Activated gamma-delta T cell treated with Interleukin-2 at 50 U/mL for 16 hours (primary cell): Measurements from ENCODE around the gene METTL1.

Source experiments
- DNase-seq: peaks from one replicate; pipeline ENCODE4 v3.0.0-alpha.2; 2020

Gene METTL1

GRCh38 chr12:57751788-57752667 is 19.9 kb downstream of the METTL1 start, which contains the start of gene CDK4:
Gene CDK4, minus strand, starts transcription at chr12:57752310. Its CDS starts 593 bp downstream, at chr12:57751717.
- peak; percentile 98 for DNase-seq

- DNase-seq: no peak
Measured at GRCh38 chr12:57751432-57751787, 20.5 kb downstream of the METTL1 start.

GRCh38 chr12:57750561-57751431 is 21.1 kb downstream of the METTL1 start:
- DNase-seq: no peak

GRCh38 chr12:57749061-57749460 is 22.8 kb downstream of the METTL1 start:
- DNase-seq: no peak

DNA sequence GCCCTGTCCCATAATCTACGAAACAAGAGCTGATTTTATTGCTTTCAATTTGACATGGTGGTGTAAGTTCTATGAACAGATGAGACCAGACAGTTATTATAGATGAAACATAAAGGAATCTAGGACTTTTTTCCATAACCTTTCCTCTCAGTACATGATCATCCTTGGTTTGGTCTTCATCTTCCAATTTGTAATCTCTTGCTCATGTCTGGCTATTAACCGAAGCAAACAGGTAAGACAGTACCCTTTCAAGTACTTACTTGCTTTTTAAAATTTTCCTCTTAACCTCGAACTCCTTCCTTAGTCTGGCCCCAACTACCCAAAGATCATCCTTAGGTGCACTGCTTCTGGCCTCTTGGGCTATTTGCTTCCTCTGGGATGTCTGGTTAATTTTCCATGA is 25.9 kb downstream of the METTL1 start:
- no peak for DNase-seq

GRCh38 chr12:57745485-57745881 is 26.4 kb downstream of the METTL1 start:
- DNase-seq: no peak

DNA sequence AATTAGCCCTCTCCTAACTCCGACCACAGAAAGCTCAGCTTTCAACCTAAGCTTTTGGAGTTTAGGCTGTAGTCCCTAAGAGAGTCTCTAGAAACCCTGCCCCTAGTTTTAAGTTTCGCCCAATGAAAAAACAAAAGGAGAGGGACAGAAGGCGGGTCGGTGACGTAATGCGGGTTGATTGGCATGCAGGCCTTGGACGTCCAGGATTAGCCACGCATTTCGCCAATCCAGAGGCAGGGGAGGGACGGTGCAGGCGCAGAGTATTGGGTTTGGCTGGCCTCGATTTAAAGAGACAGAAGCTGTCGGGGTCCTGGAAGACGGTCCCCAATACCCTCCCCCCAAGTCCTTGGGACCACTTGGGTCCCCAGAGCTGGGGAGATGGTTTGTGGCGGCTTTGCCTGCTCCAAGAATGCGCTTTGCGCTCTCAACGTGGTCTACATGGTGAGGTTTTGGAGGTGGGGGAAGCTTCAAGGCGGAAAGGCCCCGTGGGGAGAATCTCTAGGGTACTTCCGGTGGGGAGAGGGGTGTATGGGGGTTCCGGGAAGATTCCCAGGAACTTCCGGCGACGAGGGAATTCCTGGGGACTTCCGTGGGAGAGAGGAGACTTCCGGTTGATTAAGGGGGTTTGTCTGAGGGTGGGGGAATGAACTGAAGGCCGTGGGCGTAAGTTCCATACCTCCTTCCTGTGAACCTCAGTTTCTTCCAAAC is 27.0 kb downstream of the METTL1 start, which contains the start of gene TSPAN31:
Gene TSPAN31, plus strand, starts transcription at position 263 of the 708 bp plus-strand sequence. Its CDS starts 116 bp downstream, at position 379.
- DNase-seq: peak; percentile 93

DNA sequence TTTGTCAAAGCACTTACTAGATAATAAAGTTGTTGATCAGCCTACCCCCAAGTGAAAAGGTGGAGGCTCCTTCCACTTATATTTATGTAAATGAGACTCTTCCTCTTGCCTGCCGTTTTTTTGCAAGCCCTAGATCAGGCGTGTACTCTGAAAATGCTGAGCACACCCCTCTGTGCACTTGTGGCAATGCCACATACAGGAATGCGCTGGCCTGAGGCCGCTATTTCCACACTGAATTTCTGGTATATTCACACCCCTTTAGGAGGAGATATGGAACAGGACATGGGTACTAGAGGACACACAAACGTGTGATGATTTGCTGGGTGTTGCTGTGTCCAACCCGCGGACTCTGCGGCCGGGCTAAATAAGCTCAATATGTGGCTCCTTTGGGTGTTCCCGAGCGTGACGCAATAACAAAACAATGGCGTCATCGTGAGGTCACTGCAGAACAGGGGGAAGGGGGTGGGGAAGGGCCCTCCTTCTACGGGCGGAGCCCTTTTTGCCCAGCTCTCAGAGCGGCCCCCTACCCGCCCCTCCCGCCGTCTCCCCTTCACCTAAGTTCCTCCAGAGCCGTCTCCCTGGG is 27.6 kb downstream of the METTL1 start:
- peak; percentile 54 for DNase-seq

- DNase-seq: no peak
Measured at GRCh38 chr12:57743769-57744168, 28.1 kb downstream of the METTL1 start.

DNA sequence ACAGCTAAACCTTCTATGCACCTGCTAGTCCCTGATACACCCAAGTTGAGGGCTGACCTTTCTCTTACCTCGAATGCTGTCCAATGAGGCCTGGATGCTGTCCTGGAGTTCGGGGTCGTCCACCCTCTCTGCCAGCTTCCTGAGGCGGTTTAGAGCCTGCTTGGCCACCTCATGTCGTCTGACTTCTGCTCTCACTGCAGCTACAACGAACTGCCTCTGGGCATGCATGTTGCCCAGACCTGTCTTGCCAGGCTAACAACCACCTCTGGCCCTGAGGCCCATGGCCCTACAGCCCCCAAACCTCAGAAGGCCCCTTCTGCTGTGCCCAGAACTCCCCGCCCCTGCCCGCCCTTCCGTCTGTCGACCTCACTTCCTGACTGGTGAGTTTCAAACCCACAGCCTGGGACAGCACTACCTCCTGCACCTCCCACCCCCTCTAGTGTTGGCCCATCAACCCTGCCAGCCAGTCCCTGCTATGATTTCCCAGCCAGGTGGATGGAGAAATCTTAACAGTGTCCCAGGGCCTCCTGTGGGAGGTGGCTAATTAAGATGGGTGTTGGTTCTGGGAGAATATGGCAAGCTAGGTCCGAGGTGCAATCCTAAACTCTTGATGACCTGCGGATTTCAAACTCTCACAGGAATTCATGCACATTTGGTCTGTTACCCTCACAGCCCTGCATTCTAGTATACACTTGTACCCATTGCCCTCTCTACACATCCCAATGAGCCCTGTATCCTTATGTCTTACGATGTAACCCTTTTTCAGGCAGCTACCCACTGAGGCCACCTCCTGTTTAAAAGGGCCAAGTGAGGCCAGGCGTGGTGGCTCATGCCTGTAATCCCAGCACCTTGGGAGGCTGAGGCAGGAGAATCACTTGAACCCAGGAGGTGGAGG is 29.8 kb downstream of the METTL1 start:
- peak; percentile 79 for DNase-seq

GRCh38 chr12:57741413-57741789 is 30.5 kb downstream of the METTL1 start:
- DNase-seq: no peak

GRCh38 chr12:57740656-57741412 is 31.1 kb downstream of the METTL1 start:
- DNase-seq: peak; percentile 83

DNA sequence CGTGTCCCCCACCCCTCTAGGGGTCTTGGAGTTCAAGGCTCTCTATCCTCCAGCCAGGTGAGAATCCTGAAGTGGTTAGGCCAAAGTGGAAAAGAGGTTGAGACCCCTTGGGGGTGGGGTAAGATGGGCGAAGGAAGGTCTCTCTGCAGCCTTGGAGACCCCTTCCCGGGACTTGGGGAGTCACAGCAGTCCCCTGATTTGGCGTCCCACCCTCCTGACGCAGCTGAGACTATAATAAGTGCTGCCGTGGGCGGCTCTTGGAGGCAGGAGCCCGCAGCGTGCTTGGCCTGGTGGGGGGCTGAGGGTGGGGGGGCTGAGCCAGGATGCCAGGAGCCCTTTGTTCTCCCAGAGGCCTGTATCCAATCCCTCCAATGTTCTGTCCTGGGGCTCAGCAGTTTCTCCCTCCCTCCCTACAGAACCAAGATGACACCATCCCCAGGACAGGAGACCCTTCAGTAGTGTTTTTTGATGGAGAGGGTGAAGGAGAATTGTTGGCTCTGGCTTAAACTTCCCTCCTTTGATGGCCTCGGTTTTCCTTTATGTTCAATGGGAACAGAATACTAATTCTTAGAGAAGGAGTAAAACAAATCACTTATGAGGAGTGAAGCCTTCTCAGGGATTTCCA is 31.9 kb downstream of the METTL1 start:
- no peak for DNase-seq

DNA sequence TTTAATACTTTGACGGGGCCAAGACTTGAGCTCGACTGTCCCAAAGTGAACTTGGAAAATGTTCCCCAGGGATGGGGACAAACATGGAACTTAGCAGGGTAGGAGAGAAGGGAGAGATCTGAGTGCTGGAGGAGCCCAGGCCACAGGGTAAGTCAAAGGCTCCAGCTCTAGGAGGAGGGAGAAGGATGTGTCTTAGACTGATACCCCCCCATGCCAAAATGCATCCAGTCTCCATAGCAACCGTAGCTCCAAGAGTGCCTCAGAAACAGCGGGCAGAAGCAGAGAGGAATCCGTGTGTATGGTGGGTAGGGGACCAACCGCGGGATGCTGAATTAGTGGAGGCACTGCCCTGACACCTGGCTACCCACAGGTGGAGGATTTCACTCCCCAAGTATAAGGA is 32.5 kb downstream of the METTL1 start:
- no peak for DNase-seq

GRCh38 chr12:57738661-57739237 is 33.2 kb downstream of the METTL1 start, which contains the start of gene AGAP2:
Gene AGAP2, minus strand, starts transcription at chr12:57738742. Its CDS starts 496 bp downstream, at chr12:57738246.
- no peak for DNase-seq

GRCh38 chr12:57737467-57738460 is 34.1 kb downstream of the METTL1 start:
- DNase-seq: no peak

DNA sequence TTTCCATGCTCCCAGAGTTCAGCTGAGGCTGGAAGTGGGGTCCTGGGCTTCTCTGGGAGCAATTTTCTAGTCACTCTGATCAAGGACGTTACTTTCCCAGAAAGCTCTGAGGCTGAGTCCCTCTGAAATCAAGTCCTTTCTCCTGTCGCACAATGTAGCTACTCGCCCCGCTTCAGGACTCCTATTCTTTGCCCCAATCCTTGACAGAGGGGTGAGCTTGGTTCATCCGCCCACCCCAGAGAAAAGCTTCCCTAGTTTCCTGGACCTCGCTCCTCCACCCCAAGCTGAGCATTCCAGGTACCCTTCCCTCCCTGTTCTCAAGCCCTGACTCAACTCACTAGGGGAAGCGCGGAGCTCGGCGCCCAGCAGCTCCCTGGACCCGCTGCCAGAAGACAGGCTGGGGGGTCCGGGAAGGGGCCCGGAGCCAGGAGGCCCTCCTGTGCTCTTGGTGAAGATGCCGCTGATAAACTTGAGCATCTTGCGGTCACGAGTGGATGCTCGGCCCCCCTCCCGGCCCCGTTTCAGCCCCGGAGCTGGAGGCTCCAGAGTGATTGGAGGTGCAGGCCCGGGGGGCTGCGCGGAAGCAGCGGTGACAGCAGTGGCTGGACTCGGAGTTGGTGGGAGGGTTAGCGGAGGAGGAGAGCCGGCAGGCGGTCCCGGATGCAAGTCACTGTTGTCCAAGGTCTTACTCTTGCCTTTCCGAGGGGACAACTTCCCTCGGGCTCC is 35.0 kb downstream of the METTL1 start:
- DNase-seq: no peak
